GM18909 (cell line): ENCODE measurements around the gene RALGAPA2.
A peak's percentile ranks its signal among the peaks of the same experiment; 100 is the strongest.

Experiments used
- ATAC-seq: cut with Tn5 transposase; IDR thresholded peaks from one replicate; pipeline ENCODE4 v1.9.1; 2021; ENCODE audit warnings: mild to moderate bottlenecking; ENCODE audit not compliant: unreplicated experiment, poor library complexity

The RALGAPA2 gene

DNA sequence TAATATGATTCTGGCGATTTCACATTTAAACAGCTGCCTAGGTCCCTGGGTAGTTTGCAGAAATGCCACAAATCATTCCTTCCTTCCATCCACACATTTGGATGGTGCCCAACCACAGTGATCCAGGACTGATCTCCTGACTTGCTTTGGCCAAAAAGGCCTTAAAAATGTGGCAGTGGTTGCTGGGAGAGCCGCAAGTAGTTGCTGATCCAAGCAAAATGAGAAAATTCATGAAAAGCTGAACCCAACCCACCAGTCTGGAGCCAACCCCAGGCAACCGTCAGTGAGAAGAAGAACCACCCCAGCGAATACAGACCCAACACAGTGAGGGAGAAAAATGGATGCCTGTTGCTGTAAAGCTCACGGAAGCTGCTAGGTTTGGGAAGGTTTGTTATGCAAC is 25.1 kb downstream of the RALGAPA2 start:
- no peak for ATAC-seq

GRCh38 chr20:20685635-20686034 is 26.8 kb downstream of the RALGAPA2 start:
- no peak for ATAC-seq

DNA sequence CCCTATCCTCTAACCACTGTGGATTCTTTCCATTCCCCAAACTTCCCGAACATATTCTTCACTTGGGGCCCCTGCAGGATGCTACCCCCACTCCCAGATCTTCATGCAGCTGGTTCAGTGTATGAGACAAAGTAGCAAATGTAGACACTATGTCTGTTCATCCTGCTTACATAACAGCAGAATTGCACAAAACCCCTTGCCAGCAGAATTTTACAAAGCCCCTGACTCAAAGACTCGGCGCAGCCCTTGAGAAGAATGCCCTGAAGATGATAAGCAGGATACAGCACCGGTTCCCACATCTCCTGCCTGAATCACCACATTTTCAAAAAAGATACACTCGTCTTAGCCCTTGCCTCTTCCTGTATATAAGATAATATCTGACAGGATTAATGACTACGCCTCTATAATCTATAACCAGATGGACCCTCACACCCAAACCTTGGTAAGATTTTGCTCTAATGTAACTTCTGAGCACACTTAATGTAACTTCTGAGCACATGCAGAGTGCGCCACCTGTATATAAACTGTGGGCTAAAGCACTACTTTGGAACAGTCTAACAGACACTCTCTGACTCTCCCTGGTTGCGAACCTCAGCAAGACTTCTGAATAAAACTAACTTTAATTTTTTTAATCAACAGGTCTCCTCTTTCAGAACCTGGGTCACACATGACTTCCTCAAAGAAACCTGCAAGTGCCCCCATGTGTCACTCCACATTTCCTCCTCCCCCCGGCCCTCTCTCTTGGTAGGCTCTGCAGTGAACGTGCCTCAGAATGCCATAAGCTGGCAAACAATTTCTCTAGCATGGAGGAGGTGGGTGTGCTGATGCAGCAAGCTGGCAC is 28.7 kb downstream of the RALGAPA2 start:
- ATAC-seq = no peak

GRCh38 chr20:20683020-20683419 is 29.4 kb downstream of the RALGAPA2 start:
- ATAC-seq = no peak

DNA sequence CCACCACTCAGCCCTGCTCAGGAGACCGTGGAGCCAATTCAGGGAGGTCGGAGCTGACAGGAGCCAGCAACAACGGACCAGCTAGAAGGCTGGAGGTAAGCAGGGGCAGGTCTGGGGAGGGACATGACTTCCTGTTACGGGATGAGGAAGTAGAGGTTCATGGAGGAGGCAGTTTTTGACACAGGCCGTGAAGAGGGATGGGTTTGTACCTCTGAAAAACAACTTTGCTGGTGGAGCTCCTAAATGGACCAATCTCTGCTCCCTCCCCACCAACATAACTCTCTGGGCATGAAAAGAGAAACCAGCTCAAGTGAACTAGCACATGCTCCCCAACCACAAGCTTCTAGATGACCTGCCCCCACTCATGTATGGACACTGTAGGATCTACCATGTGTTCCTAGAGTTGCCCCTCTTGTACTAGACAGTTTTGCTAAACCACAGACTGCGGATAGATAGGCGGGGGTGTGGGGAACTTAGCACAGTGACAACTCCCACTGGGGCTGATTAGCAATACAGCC is 31.4 kb downstream of the RALGAPA2 start:
- peak; percentile 57 for ATAC-seq

GRCh38 chr20:20679316-20679715 is 33.1 kb downstream of the RALGAPA2 start:
- ATAC-seq = no peak

DNA sequence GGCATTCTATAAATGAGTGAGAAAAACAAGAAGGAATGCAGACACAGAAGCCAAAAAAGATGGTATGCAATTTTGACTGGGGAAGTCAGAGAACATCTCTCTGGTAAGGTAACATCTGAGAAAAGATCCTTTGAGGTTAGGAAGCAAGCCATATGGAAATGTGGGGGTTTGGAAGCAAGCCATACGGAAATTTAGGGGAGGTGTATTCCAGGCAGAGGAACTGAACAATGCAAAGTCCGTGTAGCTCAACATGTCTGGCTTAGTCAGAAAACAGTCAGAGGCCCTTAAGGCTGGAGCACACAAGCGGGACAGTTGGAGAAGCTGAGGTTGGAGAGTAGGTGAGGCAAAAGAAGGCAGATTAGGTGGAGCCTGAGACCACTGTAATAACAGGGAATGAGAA is 35.3 kb downstream of the RALGAPA2 start:
- ATAC-seq = no peak

GRCh38 chr20:20668639-20669038 is 43.8 kb downstream of the RALGAPA2 start:
- ATAC-seq = peak; percentile 99

GRCh38 chr20:20666359-20666758 is 46.1 kb downstream of the RALGAPA2 start:
- no peak for ATAC-seq

GRCh38 chr20:20665606-20666332 is 46.7 kb downstream of the RALGAPA2 start:
- ATAC-seq = no peak

- ATAC-seq = peak; percentile 62
Measured at GRCh38 chr20:20664795-20665589, 47.5 kb downstream of the RALGAPA2 start.

DNA sequence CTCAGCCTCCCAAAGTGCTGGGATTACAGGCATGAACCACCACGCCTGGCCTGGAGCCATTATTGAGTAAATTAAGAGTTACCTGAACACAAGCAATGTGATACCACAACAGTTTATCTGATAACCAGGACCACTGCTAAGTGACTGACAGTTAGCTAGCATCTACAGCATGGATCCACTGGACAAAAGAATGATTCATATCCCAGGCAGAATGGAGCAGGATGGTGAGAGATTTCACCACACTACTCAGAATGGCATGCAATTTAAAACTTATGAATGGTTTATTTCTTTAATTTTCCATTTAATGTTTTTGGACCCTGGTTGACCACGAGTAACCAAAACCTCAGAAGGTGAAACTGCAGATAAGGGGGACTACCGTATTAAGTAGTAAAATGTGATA is 48.6 kb downstream of the RALGAPA2 start:
- ATAC-seq = no peak

DNA sequence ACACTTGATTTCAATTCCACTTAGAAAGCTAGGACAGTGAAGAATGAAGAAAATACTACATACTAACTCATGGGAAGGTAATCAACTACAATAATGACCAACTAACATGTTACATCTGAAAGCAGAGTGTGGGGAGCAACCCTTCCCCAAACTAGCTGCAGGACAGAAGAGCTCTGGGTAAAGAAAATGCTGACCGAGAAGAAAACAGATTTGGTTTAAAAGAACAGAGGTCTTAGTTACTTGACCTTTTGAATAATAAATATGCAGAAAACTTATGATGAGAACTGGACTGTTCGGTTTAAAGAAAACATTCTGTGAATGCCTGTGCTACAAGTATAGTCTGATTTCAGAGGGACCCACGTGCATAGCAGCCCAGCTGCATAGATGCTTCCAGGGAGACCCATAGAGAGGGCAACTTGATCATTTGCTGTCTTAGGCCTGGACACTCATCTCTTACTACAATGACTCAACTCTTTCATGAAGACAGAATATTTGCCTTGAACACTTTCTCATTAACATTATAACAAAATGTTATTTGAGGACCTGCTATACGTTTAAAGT is 53.5 kb downstream of the RALGAPA2 start:
- ATAC-seq = no peak

- ATAC-seq = no peak
Measured at GRCh38 chr20:20658123-20658522, 54.3 kb downstream of the RALGAPA2 start.

DNA sequence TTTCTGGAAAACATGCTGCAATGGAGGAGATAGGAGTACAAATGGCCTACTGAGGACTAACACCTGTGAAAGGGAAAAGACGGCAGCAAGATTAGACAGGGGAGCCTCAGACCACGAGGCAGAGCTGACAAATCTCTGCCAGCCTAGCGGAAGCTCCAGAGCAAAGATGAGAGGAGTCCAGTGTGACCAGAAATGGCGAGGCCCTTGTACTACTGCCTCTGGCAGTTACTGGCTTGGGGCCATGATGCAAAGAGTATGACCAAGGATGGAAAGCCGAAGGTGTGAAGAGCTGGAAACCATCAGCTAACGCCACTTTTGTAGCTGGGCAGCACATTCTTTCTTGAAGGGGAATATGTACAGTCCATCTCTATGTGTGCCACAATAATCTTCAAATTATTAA is 55.4 kb downstream of the RALGAPA2 start:
- ATAC-seq = no peak

DNA sequence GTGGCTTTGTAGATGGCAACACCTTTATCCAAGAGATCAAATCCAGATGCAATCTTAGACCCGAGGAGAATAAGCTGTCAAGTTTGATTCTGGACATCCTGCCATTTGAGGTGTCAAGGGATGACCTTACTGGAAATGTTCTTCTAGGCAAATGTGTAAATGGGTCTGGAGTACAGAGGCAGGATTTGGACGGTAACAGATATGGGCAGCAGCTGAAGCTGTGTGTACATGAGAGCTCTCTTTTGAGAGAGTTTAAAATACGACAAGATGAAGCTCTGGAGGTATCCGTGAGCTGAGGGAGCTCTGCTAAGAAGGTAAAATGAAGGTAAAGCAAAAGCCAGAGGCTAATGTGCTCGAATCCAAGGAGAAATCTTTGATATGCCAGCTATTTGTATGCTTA is 56.6 kb downstream of the RALGAPA2 start:
- ATAC-seq = no peak

GRCh38 chr20:20649945-20650344 is 62.5 kb downstream of the RALGAPA2 start:
- no peak for ATAC-seq

- ATAC-seq = no peak
Measured at GRCh38 chr20:20643927-20644326, 68.5 kb downstream of the RALGAPA2 start.

DNA sequence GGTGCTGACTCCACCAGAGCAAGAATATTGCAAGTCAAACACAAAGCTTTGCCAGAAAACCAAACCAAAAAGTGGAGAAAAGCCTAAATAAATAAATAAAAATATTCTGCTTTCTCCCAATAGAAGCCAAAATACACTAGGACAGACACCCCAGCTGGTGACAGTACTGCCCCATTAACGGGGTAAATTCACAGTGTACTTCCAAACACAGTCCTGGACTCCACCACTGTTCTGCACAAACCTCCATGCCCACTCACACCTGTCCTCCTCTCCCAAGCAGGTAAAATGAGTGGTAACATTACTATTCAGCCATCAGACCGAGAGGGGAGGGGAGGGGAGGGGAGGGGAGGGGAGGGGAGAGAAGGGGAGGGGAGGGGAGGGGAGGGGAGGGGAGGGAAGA is 70.7 kb downstream of the RALGAPA2 start:
- no peak for ATAC-seq

DNA sequence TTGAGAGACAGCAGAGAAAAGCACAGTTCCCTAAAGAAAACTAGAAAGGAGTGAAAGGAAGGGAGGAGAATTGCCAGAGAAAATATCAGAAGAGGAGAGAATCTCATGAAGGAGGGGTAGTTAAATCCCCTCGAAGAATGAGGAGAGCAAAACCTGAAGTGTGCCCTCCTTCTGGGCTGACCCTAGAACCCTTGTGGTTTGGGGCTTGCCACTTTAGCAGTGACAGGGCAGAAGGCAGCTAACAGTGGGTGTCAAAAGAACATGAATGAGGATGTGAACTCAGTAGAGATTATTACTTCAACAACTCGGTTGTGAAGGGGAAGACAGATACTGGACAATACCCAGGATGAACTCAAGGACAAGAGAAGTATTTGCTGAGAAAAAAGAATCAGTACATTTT is 73.6 kb downstream of the RALGAPA2 start:
- no peak for ATAC-seq
